A673 (cell line): ENCODE data around the gene SNRPB. TPM values are rescaled to one million over a fixed set of nuclear protein-coding genes. Genes with fewer than 3 reads are reported as not detected.

Experiments used
- BruUV-seq: library from RNA; stranded (reverse); fragments of 400-500 nt; replicated peaks from 2 replicates; lab custom pipeline; 2021; lab: Mats Ljungman, UMichigan
- CTCF ChIA-PET: fragments of 300-600 bp; sonication (Branson Sonifier 250); formaldehyde crosslinking; loops from one replicate; lab custom pipeline; 2022; ENCODE audit warnings: antibody characterized with exemption; lab: Charles Lee
- POLR2A ChIA-PET: fragments of 300-600 bp; sonication (Branson Sonifier 250); formaldehyde crosslinking; loops from one replicate; lab custom pipeline; 2022; ENCODE audit warnings: antibody characterized with exemption; ENCODE audit not compliant: low non-redundant PET; lab: Charles Lee
- DNase-seq: peaks from one replicate; pipeline ENCODE4 v3.0.0-alpha.2; 2015; ENCODE audit warnings: low spot score
- H3K27ac ChIP-seq: fragments of 200-600 bp; sonication (generic); 2 replicates; pipeline ENCODE4 v1.5.1; 2016; ENCODE audit warnings: mixed run types, low read depth, mild to moderate bottlenecking, mixed read lengths, antibody characterized with exemption, low read length; ENCODE audit not compliant: poor library complexity, severe bottlenecking
- H3K27me3 ChIP-seq: fragments of 200-600 bp; sonication (generic); replicated peaks from 2 replicates; pipeline ENCODE4 v1.6.1; 2017; ENCODE audit warnings: mixed run types, low read depth, mild to moderate bottlenecking, mixed read lengths, antibody characterized with exemption, low read length; ENCODE audit not compliant: insufficient read depth, poor library complexity
- H3K36me3 ChIP-seq: fragments of 200-600 bp; sonication (generic); 2 replicates; pipeline ENCODE4 v1.6.1; 2016; ENCODE audit warnings: mixed run types, mild to moderate bottlenecking, mixed read lengths, antibody characterized with exemption, low read length; ENCODE audit not compliant: insufficient read depth, poor library complexity, severe bottlenecking
- H3K4me1 ChIP-seq: fragments of 200-600 bp; sonication (generic); 2 replicates; pipeline ENCODE4 v1.6.1; 2017; ENCODE audit warnings: mixed run types, mild to moderate bottlenecking, mixed read lengths, antibody characterized with exemption, low read length; ENCODE audit not compliant: insufficient read depth, poor library complexity, severe bottlenecking
- H3K4me3 ChIP-seq: fragments of 200-600 bp; sonication (generic); 2 replicates; pipeline ENCODE4 v1.5.1; 2016; ENCODE audit warnings: low read depth, mixed run types, mild to moderate bottlenecking, mixed read lengths, low read length; ENCODE audit not compliant: poor library complexity, severe bottlenecking
- H3K9me3 ChIP-seq: fragments of 200-600 bp; sonication (generic); 2 replicates; pipeline ENCODE4 v1.6.1; 2016; ENCODE audit warnings: mixed run types, low read depth, mild to moderate bottlenecking, mixed read lengths, antibody characterized with exemption, low read length; ENCODE audit not compliant: poor library complexity, severe bottlenecking
- EZH2 ChIP-seq: fragments of 200-600 bp; sonication (generic); IDR thresholded peaks from 2 replicates; pipeline ENCODE4 v1.6.1; 2017; ENCODE audit warnings: borderline replicate concordance, low read depth, mild to moderate bottlenecking, mixed read lengths, antibody characterized with exemption, low read length; ENCODE audit not compliant: poor library complexity, severe bottlenecking
- intact Hi-C: fragments of 100-400 bp; cut with micrococcal nuclease; formaldehyde crosslinking; loops from one replicate; pipeline ENCODE4 v1.10.0; 2022; ENCODE audit not compliant: unreplicated experiment
- total RNA-seq: library from RNA; stranded (reverse); gene quantifications from 2 replicates; pipeline ENCODE4 v1.2.3, GENCODE V29; 2021
- TF ChIP-seq, protein P1 (sequence below): fragments of 300-800, 200-600 bp; sonication (generic); conservative IDR thresholded peaks from 2 replicates; pipeline ENCODE4 v1.5.1; 2017; ENCODE audit warnings: low read depth, mild to moderate bottlenecking, antibody characterized with exemption, low read length, moderate library complexity, mixed read lengths

The SNRPB gene
- total RNA-seq, 1 experiment from 2014 or later = 522 TPM

DNA sequence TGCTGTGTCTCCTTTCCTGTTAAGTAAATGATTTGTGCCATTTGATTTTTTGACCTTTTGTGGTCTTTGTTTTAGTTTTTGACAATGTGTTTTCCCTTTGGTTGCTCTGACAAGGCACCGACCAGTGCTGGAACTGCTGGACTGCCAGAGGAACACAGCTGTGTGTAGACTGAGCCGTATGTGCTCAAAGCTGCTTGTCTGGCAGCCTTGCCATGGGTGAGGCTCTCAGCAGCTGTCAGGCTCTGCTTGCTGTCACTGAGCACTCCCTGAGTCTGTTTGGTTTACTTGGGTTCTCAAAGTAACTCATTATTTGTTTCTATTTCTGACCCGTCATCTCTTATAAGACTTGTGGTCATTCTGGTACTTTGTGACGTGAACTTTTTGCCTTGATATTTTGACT, 15.1 kb upstream of the SNRPB start:
- no peak for DNase-seq
- Histone ChIP-seq H3K27me3 (no peaks in the 10 kb centered on the region), H3K4me3 (no peak overlapping the region), H3K36me3 (peaks cover 50% of the 10 kb centered on the region), H3K27ac (no peak overlapping the region), H3K9me3 (no peaks in the 10 kb centered on the region), H3K4me1 (no peaks in the 10 kb centered on the region)
- intact Hi-C loops = no loop called here
- ChIA-PET POLR2A (no interaction called here), CTCF (no interaction called here)
- BruUV-seq = no TSS peak
- TF ChIP-seq EZH2 = no peak
- TF ChIP-seq, protein P1, sequence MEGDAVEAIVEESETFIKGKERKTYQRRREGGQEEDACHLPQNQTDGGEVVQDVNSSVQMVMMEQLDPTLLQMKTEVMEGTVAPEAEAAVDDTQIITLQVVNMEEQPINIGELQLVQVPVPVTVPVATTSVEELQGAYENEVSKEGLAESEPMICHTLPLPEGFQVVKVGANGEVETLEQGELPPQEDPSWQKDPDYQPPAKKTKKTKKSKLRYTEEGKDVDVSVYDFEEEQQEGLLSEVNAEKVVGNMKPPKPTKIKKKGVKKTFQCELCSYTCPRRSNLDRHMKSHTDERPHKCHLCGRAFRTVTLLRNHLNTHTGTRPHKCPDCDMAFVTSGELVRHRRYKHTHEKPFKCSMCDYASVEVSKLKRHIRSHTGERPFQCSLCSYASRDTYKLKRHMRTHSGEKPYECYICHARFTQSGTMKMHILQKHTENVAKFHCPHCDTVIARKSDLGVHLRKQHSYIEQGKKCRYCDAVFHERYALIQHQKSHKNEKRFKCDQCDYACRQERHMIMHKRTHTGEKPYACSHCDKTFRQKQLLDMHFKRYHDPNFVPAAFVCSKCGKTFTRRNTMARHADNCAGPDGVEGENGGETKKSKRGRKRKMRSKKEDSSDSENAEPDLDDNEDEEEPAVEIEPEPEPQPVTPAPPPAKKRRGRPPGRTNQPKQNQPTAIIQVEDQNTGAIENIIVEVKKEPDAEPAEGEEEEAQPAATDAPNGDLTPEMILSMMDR = no peak

DNA sequence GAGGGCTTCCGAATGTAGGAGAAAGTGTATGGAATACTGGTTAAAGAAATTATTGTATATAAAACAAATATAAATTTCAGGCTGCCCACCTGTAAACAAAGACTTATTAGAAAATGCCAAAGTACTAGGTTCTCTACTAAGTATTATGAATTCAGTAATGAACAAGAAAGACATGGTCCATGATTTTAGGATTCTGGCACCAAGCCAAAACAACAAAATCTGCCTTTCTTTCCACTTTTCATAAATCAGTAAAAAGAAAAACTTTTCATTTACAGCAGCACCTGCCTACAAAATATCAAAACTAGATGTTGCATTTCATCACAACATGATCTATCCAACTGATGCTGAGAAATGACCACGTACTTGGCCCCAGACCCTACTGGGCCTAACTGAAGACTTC, 14.5 kb upstream of the SNRPB start:
- H3K36me3 ChIP-seq = peaks cover 53% of the 10 kb centered on the region
- TF ChIP-seq, protein P1 = no peak
- no peak for TF ChIP-seq EZH2

DNA sequence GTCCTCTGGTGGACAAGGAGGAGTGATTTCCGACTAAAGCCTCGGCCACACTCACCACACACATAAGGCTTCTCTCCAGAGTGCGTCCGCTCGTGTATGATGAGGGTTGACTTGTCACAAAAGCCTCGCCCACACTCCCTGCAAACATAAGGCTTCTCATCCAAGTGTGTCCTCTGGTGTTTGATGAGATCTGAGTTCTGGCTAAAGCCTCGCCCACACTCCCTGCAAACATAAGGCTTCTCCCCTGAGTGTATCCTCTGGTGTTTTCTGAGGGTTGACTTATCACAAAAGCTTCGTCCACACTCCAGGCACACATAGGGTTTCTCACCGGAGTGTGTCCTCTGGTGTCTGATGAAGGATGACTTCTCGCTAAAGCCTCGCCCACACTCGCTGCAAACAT, 12.9 kb upstream of the SNRPB start:
- no TSS peak for BruUV-seq
- intact Hi-C loops = no loop called here
- H3K4me3 ChIP-seq = no peak overlapping the region
- ChIA-PET CTCF (no interaction called here), POLR2A (no interaction called here)
- no peaks in the 10 kb centered on the region for H3K9me3 ChIP-seq
- H3K36me3 ChIP-seq = peaks cover 53% of the 10 kb centered on the region
- no peak for TF ChIP-seq EZH2
- TF ChIP-seq, protein P1 = no peak
- H3K27ac ChIP-seq = no peak overlapping the region
- H3K4me1 ChIP-seq = no peaks in the 10 kb centered on the region
- no peak for DNase-seq
- no peaks in the 10 kb centered on the region for H3K27me3 ChIP-seq

More for the DNA sequence above, 14.5 kb upstream of the SNRPB start:
- no peaks in the 10 kb centered on the region for H3K4me1 ChIP-seq
- H3K27me3 ChIP-seq = no peaks in the 10 kb centered on the region
- BruUV-seq = no TSS peak
- H3K4me3 ChIP-seq = no peak overlapping the region
- no peaks in the 10 kb centered on the region for H3K9me3 ChIP-seq
- ChIA-PET CTCF (no interaction called here), POLR2A (no interaction called here)
- DNase-seq = no peak
- intact Hi-C loops = no loop called here
- no peak overlapping the region for H3K27ac ChIP-seq
